GM18526 (cell line): ENCODE data around the gene CNOT11.
A peak's percentile ranks its signal among the peaks of the same experiment; 100 is the strongest.

Experiments used
- POLR2A ChIP-seq: IDR thresholded peaks from 3 replicates; pipeline ENCODE4 v1.6.1; 2011; ENCODE audit not compliant: insufficient read length; ENCODE audit errors: extremely low read depth

Gene CNOT11

DNA sequence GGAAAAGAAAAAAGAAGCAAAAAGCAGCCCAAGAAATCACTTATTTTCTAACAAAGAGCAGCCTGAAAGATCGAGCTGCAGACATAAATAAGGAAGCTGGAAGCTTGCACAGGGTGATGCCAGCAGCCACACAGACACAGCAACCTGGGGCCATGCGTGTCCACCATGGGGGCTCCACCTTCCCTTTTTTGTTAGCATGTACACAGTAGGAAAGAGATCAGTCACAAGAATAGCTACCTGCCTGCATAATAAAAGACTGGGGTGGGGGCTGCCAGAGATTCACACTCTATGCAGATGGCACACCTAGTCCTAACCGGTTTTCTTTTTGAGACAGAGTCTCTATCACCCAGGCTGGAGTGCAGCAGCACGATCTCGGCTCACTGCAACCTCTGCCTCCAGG lies 2.9 kb upstream of the CNOT11 start:
- TF ChIP-seq POLR2A = no peak

DNA sequence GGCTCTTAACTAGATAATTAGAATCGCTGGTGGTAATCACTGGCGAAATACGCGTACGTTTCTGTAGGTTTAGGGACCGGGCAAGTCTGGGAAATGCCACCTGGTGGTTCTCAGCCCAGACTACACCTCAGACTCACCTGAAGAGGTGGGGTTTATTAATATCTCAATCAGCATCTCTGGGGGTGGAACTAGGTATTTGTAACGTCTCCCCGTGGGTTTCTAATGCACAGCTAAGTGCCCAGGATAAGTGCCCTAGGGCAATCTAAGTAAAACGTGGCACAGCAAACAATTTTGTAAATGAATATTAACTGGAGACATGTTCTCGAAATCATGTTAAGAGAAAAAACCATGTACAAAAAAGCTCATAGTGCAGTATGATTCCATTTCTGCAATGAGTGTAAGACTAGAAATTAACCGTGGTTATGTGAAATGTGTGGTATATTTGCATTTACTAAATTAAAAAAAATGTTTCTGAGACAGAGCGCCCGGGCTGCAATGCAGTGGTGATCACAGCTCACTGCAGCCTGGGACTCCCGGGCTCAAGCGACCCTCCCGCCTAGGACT lies 760 bp upstream of the CNOT11 start:
- TF ChIP-seq POLR2A = no peak

DNA sequence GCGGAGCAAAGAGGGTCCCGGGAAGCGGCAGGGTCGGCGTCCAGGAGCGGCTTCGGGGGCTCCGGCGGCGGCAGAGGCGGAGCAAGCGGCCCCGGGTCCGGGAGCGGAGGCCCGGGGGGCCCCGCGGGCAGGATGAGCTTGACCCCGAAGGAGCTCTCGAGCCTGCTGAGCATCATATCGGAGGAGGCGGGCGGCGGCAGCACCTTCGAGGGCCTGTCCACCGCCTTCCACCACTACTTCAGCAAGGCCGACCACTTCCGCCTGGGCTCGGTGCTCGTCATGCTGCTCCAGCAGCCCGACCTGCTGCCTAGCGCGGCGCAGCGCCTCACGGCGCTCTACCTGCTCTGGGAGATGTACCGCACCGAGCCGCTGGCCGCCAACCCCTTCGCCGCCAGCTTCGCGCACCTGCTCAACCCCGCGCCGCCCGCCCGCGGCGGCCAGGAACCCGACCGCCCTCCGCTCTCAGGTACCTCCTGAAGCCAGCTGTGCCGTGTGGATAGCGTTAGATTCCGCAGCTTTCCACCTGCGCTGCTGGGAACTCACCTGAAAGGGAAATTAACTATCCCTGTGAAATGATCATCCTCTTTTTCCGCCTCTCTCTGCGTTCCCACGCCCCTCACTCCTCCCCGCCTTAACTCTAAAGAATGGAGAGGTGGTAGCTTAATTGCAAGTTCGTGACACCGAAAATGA lies 472 bp downstream of the CNOT11 start:
- TF ChIP-seq POLR2A = peak; percentile 2

DNA sequence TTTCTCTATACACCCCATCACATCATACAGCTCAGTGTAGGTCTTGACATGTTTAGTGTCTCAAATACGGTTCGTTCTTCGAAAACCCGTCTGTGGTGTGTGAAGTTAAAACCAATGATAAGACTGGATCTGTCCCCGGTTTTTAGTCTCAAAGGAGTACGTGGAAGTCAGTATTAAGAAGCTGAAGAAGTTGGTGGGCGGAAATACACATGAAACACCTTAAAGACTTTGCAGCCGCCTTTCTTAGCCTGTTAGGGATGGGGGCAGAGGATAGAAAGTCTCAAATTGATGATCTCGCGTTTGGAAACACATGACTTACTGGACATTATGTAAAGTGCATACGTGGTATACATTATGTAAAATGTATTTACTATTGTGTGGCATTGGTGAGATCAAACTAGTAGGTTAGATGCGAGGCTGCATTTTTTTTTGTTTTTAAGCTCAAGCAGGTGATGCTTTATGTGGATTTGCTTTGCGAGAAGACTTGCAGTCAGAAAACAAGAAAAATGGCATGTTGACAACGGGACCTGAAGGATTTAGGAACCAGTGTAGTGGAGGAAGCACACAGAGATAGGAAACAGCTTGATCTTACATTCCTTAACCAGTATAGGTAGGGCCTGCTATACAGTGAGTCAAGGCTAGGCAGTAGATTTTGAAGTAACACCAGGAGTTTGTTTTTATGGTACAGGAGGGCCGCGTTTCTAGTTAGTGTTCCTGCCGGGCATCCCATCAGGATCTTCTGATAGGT lies 1.2 kb downstream of the CNOT11 start:
- TF ChIP-seq POLR2A = no peak

DNA sequence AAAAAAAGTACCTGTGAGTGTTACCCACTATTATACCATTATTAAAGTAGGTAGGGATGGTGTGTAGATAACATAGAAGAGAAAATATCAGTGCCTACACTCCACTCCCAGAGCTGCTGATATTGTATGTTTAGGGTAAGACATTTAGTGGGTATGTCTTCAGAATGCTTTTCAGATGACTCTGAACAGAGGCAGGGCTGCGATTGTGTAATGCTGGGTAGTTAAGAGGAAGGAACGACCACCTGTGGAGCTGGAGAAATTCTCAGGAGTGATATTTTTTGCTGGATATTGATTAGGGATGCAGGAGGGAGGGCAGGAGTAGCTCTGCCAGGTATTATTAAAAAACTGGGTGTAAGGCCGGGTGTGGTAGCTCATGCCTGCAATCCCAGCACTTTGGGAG lies 2.8 kb downstream of the CNOT11 start:
- no peak for TF ChIP-seq POLR2A

DNA sequence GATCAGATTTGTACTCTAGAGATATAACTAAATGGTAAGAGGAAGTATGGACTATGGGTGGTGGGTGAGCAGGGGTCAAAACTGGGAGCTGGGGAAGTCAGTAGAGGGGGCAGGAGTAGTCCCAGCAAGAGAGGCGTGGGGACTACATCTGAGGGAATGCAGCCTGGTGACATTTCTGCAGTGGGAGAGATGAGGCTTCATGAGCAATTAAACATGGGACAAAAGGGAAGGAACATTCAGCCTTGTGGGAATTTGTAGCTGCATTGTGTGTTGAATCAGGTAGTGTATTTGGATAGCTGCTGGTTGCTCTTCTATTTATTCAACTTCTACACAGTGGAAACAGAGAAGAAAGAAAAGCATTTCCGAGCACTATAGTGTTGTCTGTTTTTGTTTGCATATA lies 3.6 kb downstream of the CNOT11 start:
- no peak for TF ChIP-seq POLR2A

DNA sequence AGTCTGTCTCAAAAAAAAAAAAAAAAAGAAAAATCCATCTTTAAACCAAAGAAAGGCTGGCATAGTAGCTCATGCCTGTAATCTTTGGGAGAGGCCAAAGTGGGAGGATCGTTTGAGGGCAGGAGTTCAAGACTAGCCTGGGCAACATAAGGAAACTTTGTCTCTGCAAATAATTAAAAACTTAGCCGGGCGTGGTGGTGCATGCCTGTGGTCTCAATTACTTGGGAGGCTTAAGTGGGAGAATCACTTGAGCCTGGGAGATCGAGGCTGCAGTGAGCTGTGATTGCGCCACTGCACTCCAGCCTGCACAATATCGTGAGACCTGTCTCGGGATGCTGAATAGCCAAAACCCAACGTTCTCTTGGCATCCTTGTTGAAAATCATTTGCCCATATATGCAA lies 6.1 kb downstream of the CNOT11 start:
- no peak for TF ChIP-seq POLR2A

DNA sequence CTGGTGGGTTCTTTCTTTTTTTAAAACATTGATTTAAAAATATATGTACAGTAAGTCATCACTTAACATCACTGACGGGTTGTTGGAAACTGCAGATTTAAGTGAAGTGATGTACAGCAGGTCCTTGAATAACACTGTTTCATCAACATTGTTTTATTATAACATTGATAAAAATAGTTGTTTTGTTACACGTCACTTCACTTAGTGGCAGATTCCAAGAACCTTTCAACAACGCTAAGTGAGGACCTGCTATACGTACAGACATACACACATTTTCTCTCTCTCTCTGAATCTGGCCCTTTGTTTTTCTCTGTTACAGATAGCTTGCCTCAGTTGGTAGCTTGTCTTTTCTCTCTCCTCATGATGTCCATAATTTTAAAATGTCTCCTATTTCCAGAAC lies 9.5 kb downstream of the CNOT11 start:
- TF ChIP-seq POLR2A = no peak

DNA sequence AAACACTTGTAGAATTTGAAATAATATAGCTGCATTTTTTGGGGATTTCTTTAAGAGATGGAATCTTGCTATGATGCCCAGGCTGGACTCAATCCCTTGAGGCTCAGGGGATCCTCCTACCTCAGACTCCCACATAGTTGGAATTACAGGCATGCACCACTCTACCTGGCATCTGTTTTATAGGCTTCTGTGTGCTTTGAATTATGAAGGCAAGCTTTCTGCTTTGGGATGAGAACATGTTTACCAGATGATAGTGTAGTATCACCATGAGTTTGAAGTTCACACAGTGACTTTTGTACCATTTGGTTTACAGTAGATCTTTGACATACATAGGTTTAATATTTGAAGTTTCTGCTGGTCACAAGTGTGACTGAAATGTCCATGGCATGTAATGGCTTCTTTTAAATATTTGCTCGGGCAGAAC lies 10.7 kb downstream of the CNOT11 start:
- TF ChIP-seq POLR2A = no peak

DNA sequence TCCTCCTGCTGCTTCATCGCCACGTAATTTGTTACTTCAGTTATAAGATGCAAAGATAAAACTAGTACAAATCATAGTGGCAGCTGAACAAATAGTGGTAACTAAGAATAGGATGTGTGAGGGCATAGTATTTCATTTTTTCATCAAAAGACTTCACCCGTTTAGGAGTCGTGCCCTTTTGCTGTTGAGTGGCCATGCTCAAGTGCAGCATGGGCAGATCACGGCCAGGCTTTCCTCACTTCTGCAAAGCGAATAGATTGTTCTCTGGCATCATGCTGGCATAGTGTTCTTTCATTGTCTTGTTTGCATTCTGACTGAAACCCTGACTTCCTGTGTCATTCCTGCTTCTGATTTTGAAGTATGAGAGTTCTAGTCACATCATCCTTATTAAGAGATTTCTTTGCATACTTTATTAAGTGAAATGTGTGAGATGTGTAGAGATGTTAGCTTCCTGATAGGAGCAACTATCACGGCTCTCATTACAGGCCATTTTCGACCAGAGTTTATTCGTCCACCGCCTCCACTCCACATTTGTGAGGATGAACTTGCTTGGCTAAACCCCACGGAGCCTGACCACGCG lies 11.8 kb downstream of the CNOT11 start:
- TF ChIP-seq POLR2A = no peak

DNA sequence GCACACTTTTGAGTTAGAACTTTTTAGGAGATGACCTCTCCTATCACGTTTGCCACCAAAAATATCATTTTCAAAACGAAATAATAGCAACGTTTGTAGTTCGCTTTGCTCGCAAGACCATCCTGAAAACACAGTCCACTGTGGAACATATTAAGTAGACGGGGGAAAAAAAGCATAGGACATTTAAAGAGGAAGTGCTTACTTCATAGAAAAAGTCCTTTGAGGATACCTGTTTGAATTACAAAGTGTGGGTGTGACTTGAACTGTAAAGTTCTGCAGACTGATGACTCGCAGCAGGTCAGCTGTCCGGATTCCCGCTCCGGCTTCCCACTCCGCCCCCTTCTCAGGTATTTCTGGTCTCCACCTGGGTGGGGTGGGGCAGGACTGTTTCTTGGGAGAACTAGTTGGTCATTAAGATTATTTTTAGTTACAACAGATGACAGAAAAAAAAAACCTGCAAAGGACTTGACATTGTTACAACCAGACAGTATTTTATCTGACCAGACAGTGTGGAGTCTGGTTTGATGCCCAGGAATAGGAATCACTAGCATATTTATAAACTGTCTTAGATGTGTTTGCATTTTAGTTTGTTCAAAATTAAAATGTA lies 13.3 kb downstream of the CNOT11 start:
- no peak for TF ChIP-seq POLR2A

DNA sequence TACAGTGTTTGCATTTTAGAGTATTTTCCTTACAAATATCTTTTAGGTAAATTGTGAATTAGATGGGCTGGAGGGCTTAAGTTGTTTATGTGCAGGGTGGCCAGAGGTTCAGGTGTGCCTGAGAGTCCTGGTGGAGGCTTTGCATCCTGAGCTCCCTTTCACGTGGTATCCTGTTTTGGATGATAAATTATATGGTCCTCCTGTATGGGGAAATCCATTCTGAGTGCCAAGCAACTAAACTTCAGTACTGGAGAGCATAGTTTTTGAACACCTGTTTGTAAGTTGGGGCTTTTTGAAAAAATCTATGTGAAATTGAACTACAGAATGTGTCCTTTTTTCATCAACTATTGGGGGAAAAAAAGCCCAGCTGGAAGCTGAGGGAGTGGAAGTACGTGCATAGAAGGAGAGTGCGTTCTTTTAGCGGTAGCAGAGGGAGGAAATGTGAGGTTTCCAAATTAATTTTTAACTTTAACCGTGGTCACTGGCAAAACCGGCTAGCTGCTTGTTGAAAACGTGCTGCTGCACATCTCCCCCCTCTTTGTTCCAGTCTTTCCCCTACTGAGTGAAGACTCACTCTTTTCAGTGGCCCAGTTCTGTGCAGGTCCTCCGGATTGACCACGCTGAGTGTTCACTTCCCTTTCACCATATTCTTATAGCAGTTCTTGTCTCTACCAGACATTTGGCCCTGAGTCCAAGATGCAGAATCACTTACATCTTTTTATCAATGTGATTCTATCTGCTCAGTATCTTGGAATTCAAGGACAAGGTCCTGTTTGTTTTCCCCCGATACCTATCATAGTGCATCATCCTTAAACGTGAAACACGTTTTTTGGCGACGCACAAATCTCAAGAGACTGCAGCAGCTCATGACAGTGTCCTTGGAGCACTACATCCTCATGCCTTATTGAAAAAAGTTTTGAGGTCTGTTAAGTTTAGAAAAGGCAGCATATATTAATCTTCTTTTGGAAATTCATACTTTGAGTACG lies 15.3 kb downstream of the CNOT11 start:
- no peak for TF ChIP-seq POLR2A

DNA sequence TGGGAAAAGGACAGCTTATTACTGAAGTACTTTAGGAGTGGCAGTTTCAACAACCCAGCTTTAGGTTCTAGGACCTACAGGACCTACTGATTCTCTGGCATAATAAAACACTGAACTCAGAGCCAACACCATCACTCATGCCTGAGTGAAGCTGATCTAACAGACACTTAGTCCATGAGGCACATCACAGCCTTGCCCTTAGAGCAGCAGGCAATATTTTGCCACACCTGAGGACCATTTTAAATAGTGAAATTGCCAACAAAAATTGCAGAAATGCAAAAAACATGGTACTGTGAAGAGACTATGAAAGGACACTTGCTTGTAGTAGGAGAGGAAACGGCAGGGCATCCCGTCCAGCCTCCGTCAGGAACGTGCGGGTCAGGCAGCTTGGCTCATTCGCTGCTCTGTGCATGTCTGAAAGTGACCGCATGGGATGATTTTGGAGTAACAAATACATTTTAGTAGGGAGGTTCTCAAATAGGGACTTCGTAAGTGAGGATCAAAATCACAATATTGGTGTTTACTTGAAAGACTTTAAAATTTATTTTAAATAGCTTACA lies 18.1 kb downstream of the CNOT11 start:
- TF ChIP-seq POLR2A = no peak
